Stimulated activated CD8-positive, alpha-beta memory T cell treated with anti-CD3 and anti-CD28 coated beads, Interleukin-2, amount 100 ng/mL, for 48 hours (primary cell): Measurements from ENCODE around the gene GNA15.
"Not testable (repeated sequence)": the region's sequence is repeated elsewhere in the genome, so short reads cannot be mapped to it uniquely, and the experiment has no call there.

ENCODE experiments used
- DNase-seq, 2 donors: peaks; one replicate each; pipeline ENCODE4 v3.0.0-alpha.2; 2020; ENCODE audit warnings: low read depth in 2 of 2

GNA15 gene

DNA sequence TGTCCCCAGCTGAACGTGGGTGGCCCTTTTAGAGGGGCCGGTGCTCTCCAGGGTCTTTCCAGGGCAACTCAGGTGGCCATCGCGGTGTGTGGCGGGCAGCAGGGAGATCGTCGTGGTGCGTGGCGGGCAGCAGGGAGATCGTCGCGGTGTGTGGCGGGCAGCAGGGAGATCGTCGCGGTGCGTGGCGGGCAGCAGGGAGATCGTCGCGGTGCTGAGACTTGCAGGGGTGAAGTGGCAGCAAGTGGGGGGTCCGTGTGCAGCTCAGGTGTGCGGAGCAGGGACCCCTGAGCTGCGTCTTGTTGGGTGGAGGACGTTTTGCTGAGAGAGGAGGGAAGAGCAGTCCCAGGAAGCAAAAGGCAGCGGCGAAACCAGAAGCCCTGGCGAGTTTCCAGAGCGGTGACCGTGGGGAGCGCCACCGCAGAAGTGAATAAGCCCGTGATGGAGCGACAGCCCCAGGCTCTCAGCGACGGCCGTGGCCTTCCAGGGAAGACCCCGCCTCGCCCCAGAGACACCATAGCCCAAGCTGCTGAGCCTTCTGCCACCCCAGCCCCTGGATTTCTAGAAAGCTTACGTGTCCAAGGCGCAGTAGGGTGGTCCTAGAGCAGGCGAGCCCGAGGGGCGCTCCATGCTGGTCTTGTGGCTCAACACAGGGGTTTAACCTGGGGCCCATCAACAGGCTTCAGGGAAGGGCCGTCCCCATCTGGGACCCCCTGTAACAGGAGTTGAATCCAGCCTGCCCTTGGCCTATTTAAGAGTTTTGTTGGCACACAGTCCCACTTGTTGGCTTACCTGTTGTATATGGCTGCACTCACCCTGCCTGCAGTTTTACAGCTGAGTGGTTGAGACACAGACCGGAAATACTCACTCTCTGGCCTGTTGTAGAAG is 55.3 kb downstream of the GNA15 start:
- DNase-seq: no peak

DNA sequence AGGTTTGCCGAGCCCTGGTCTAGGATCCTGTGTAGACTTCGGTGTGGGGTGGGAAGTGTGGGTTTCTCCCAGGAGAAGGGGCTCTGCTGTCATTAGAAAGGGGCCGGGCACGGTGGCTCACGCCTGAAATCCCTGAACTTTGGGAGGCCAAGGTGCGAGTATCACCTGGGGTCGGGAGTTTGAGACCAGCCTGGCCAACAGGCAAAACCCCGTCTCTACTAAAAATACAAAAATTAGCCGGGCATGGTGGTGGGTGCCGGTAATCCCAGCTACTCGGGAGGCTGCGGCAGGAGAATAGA is 55.9 kb downstream of the GNA15 start:
- DNase-seq: not testable (repeated sequence)

DNA sequence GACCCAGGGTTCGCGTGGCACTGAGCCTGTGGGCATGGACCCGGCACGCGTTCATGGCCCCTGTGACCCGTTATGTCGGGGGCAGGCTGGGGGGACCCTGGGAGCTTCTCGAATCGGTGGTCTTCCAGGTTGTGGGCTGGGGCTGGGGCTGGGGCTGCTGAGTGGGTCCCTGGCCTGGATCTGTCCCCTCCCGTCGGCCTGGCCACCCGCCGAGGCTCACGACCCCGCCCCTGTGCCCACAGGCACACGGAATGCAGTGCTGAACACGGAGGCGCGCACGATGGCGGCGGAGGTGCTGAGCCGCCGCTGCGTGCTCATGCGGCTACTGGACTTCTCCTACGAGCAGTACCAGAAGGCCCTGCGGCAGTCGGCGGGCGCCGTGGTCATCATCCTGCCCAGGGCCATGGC is 56.4 kb downstream of the GNA15 start:
- DNase-seq: no peak

DNA sequence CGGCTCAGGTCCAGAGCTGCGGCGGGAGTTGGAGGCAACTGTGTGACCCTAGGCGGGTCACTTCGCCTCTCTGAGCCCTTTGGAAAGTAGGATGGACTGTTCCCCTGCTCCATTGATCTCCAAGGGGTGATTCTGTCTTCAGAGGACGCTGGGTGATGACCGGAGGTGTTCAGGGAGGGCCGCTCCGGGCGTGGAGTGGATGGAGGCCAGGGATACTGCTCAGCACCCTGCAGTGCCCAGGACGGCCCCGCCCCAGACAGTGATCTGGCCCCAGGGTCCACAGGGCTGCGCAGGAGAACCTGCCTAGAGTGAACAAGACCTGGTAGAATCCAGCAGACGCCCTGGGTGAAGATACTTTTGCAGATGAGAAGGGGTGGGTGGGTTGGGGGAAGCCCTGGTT is 56.9 kb downstream of the GNA15 start:
- DNase-seq: no peak

DNA sequence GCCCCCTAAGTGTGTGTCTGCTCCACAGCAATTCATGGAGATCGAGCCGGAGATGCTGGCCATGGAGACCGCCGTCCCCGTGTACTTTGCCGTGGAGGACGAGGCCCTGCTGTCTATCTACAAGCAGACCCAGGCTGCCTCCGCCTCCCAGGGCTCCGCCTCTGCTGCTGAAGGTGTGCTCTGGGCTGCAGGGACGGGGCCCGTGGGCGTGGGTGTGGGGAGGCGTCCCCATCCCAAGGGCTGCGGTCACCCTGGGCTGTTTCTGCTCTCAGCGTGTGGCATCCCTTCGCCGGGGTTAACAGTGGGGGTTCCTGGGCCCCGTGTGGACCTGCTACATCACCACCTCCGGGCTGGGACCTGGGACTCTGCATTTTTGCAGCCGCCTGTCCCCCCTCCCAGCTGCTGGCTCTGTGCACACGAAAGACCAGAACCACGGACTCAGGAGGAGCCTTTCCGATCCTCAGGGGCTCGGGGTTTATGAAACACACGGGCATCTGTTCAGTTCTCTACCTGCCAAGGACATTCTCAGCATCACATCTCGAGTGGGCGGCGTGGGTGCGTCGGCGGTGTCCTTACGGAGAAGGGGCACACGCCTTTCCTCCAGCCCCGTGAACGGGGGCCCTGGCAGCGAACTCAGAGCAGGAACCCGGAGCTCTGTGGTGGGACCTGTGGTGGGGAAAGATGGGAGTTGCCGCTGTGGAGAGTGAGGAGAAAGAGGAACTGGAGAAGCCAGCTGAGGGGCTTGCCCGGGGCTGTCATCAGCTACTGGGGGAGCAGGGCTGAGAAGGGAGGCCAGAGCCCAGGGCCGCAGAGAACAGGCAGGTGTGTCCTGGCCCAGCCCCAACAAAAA is 57.6 kb downstream of the GNA15 start:
- DNase-seq: no peak

DNA sequence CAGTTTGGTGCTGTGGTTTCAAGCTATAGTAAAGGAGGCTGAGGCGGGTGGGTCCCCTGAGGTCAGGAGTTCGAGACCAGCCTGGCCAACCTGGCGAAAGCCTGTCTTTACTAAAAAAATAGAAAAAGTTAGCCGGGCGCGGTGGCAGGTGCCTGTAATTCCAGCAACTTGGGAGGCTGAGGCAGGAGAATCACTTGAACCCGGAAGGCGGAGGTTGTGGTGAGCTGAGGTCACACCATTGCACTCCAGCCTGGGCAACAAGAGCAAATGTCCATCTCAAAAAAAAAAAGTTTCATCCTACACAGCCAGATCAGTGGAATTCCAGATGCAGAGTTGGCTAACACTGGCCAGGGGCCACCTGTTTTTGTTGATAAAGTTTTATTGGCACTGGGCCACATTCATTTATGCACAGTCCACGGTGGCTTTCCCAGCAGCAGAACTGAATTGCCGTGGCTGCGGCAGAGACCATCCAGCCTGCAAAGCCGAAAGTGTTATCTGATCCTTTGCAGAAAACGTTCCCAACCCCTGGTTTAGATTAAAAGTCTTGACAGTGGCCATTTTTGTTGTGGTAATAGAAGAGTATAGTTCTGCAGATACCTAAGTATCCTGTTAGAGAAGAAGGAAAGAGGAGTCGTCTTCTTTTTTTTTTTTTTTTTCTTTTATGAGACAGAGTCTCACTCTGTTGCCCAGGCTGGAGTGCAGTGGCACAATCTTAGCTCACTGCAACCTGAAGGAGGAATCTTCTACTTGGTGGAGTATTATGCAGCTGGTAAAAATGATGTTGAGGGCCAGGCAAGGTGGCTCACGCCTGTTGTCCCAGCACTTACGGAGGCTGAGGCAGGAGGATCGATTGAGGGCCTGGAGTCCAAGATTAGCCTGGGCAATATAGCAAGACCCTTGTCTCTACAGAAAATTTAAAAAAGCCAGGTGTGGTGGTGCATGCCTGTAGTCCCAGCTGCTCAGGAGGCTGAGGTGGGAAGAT is 58.6 kb downstream of the GNA15 start:
- DNase-seq: no peak

DNA sequence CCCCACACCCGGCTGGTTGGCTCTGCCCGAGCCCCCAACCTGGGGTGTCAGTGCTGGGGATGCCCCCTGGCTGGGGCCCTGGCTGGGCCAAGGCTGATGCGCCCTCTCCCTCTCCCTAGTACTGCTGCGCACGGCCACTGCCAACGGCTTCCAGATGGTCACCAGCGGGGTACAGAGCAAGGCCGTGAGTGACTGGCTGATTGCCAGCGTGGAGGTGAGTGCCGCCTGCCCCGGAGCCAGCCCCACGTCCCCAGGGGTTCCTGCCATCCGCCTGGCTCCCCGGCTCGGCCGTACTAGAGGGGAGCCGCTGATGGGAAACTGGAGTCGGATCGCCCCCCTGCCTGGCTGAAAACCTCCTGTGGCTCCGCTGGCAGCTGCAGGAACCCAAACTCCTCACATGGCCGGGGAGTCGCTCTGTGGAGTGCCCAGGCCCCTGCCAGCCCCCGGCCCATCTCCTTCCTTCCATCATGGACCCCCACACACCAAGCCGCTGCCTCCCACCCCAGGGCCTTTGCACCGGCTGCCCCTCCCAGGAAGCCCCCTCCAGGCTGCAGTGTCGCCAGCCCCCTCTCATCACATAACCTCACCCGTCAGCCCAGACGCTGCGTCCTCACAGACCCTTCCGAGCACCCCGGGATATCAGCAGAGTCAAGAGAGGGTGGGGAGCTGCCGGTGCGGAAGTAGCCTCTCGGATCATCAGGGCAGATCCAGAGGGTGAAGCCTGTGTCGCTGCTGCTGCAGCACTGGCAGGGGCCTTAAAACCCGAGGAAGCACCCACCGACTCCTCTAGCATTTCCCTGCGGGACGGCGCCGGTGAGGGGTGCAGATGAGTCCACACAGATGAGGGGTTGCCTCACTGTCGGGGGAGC is 60.5 kb downstream of the GNA15 start:
- no peak for DNase-seq

DNA sequence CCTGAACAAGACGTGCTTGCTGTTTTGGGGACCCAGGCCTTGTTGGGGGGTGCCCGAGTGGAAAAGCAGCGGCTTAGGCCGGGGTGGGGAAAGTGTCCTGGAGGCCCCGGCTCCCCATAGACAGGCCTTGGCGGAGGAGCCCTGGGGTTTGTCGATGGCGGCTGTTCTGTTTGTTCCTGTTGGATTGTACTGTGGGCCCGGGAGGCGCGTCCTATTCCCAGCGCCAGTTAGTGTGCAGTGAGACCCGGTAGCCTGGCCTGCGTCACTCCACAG is 61.0 kb downstream of the GNA15 start:
- DNase-seq: no peak

DNA sequence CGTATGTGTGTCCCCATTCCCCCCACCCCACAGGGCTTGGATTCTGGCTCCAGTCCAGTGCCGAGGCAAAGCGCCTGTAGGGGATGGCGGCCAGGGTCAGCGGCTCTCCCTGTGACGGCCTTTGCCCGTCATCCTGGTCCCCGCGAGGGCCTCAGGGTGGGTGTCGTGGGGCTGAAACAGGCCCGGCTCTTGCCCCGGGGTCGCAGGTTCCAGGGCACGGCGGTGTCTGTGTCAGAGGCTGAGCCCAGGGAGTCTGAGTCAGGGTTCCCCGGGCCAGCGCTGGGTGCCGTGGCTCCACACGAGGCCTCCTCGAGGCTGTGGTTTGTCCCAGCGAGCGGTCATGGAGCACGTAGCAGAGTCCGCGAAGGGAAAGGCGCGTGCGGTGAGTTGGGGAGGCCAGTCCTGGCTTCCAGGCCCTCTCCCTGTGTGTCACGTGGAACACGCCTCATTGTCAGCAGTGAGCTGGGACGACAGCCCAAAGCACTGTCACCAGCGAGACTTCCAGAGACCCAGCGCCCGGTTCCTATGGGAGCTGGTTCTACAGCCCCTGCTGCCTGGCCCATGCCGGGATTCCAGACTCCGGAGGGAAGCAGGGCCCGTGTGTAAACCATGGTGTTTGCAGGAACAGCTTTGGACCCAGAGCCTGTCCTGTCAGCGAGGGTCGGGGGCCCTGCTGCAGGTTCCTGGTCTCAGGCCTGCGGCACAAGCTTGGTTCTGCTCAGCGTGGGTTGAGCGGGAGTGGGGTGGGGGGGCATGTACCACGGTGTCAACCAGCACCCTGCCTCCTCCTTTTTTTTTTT is 63.3 kb downstream of the GNA15 start:
- DNase-seq: no peak

DNA sequence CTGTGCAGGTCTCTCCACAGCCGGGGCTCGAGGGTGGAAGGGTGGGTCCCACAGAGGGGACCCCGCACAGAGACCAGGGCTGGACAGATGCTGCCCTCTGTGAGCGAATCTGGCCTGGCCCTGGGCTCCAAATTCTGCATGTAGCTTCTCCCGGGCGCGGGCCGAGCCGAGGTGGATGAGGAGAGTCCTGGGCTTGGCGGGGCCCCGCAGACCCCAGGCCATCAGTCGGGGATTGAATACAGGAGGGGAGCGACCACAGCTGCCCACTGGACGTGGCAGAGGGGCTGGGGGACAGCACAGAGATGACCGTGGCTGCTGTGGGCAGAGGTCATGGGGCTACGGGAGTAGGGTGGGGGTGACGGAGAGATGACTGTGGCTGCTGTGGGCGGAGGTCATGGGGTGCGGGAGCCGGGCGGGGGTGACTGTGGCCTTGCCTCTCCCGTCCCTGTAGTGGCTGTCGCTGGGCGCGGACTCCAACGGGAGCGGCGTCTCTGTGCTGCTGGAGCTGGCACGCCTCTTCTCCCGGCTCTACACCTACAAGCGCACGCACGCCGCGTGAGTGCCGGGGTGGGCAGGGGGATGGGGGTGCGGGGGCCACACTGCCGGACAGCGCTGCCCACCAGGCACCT is 65.4 kb downstream of the GNA15 start:
- no peak for DNase-seq

DNA sequence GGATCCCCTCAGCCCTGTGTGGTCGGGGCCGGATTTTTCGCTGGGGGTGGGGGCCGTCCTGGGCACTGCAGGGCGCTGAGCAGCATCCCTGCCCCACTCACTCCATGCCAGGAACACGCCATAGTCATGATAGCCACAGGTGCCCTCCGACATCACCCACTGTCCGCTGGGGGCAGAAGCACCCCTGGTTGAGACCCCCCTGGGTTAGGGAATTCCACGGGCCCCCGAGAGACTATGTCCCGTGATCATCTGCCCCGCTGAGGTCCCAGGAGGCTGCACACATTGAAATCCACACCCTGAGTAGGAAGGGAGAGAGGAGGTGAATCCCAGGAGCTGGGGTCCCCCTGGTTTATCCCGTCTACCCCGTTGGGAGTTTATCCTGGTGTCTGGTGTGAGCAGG is 66.1 kb downstream of the GNA15 start:
- DNase-seq: no peak

DNA sequence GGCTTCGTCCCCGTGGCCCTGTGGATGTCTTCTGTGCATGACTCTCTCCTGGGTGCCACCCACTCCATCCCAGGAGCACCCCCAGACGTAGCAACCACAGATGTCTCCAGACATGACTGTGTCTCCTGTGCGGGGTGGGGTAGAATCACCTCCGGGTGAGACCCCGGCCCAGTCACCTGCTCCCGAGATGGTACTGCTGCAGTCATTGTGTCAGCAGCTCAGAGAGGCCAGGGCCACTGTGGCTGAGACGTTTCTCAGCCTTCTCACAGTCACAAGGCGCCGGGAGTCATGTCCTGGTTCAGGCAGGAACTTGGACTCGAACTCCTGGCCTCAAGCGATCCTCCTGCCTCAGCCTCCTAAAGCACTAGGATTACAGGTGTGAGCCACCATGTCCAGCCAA is 66.5 kb downstream of the GNA15 start:
- DNase-seq: no peak

DNA sequence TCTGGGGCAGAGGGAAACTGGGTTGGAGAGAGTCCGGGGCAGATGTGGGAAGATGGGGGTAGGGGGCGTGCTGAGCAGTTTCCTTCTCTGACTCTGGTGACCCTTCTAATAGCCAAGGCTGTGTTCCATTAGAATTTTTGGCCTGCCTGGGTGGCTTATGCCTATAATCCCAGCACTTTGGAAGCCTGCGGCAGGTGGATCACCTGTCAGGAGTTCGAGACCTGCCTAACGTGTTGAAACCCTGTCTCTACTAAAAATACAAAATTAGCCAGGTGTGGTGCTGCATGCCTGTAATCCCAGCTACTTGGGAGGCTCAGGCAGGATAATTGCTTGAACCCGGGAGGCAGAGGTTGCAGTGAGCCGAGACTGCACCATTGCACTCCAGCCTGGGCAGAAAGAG is 67.1 kb downstream of the GNA15 start:
- not testable (repeated sequence) for DNase-seq

DNA sequence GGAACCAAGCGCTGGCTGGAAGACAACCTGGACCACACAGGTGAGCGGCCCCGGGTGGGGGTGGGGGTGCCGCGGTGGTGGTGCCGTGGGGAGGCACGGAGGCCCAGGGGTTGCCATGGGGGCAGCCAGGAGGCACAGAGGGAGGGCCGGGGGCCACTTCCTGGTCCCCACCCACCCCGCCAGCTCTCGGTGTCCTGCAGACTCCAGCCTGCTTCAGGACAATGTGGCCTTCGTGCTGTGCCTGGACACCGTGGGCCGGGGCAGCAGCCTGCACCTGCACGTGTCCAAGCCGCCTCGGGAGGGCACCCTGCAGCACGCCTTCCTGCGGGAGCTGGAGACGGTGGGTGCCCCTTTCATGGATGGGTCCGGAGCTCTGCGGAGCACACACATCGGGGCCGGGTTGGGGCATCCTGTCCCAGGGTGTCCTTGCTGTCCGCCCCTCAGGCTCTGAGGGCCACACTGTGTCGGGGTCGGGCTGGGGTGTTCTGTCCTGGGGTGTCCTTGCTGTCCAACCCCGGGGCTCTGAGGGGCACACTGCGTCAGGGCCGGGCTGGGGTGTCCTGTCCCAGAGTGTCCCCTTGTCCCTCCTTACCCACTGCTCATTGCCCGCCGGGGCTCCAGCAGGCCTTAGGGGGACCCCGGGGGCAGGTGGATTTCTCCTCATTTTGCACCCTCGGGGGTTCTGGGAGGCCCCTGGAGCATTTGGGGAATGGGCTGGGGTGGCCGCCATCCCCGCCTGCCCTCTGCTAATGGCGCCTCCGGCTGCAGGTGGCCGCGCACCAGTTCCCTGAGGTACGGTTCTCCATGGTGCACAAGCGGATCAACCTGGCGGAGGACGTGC is 68.2 kb downstream of the GNA15 start:
- DNase-seq: no peak

DNA sequence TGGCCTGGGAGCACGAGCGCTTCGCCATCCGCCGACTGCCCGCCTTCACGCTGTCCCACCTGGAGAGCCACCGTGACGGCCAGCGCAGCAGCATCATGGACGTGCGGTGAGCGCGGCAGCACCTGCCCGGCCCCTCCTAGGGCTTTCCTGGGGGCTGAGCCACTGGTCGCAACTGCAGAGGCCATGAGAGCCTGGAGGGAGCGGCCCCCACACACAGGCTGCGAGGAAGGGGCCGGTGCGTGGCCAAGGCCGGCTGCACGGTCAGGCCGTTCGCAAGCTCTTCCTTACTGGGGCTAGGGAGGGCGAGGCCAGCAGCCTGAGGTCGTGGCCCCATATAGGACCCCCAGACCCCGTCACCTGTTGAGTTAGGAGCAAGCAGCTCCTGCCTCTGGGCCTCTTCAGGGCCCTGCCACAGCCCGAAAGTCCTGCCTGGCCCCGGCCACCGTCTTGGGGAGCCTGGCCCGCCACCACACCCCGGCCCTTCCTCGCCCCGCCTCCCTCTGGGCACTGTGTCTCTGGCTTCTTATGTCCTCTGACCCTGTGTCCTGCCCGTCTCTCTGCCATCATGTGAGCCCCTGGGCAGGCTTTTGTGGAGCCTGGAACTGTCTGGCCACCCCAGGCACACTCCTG is 68.9 kb downstream of the GNA15 start:
- no peak for DNase-seq

DNA sequence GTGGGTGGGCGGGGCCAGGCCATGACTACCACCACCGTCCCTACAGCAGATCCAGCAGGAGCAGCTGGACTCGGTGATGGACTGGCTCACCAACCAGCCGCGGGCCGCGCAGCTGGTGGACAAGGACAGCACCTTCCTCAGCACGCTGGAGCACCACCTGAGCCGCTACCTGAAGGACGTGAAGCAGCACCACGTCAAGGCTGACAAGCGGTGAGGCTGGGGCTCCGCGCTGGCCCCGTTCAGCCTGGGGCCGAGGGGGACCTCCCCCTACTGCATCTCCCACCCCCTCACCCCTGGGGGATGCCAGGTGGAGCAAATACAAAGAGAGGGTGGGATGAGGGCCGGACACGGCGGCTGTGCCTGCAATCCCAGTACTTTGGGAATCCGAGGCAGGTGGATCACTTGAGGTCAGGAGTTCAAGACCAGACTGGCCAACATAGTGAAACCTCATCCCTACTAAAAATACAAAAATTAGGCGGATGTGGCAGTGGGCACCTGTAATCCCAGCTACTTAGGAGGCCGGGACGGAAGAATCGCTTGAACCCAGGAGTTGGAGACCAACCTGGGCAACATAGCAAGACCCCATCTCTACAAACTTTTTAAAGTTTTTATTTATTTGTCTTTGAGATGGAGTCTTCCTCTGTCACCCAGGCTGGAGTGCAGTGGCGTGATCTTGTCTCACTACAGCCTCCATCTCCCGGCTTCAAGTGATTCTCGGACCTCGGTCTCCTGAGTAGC is 70.6 kb downstream of the GNA15 start:
- no peak for DNase-seq

DNA sequence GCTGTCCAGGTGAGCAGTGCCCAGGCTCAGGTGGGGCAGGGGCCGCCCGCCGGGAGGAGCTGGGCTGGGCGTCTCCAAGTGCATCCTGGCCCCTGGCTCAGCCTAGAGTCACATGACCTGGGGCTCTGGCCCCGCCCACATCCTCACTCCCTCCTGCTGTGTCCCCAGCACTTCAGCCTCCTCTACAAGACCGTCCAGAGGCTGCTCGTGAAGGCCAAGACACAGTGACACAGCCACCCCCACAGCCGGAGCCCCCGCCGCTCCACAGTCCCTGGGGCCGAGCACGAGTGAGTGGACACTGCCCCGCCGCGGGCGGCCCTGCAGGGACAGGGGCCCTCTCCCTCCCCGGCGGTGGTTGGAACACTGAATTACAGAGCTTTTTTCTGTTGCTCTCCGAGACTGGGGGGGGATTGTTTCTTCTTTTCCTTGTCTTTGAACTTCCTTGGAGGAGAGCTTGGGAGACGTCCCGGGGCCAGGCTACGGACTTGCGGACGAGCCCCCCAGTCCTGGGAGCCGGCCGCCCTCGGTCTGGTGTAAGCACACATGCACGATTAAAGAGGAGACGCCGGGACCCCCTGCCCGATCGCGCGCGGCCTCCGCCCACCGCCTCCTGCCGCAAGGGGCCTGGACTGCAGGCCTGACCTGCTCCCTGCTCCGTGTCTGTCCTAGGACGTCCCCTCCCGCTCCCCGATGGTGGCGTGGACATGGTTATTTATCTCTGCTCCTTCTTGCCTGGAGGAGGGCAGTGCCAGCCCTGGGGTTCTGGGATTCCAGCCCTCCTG is 71.8 kb downstream of the GNA15 start:
- no peak for DNase-seq
